HG03457 (cell line): ENCODE measurements around the gene CHD8.

Source experiments
- ATAC-seq: cut with Tn5 transposase; IDR thresholded peaks from one replicate; pipeline ENCODE4 v1.9.1; 2021; ENCODE audit warnings: moderate number of reproducible peaks; ENCODE audit not compliant: unreplicated experiment

CHD8 gene

DNA sequence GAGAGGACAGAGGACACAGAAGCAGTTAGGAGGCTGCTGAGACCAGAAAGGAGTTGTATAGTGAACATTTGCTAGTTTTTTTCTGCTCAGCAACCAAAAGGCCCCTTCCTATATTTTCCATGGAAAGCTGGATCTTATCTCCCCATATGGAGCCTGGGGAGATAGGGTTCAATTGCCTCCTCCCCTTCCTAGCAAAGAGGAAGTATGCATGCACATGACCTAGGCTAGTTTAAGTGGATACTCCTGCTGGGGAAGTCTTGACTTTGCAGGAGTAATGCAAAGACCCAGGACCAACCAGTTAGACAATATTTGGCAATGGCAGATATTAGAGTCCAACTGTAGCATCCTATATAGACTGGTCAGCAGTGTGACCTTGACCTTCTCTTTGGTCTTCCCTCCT is 15.1 kb downstream of the CHD8 start:
- no peak for ATAC-seq

DNA sequence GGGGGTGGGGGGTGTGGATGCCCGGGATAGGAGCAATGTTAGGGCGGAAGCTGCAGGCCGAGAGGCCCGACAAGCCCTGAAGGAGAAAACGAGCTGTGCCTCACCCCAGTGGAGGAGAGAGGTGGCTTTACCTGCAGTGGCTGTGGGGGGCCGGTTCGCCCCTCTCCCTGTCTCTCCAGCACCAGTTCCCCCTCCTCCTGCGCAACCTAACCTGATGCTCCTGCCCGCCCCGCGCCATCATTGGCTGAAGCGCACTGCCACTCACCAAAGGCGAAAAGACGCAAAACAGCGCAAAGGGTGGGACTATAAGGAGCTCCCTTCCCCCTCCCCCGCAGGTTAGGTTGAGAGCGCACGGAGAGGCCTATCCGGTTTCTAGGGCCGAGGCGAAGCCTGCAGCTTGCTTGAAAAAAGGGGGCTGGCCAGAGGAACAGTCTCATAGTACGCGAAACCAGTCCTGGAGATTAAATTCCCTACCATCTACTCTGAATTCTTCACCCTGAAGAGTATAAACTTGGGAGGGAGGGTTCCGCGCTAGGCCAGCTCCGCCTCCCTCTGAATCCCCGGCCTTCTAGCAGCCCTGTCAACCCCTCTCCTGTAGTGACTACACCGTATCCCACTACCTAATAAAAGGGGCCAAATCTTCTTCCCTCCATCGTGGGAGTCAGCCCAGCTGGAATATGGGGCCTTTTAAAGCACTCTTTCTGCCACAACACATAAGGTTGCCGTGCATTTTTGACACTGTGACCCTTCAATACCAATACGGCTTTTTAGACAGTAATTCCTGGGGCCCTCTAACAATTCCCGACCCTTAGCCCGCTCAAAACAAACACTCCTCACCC is 18.6 kb downstream of the CHD8 start:
- ATAC-seq: peak; percentile 91

DNA sequence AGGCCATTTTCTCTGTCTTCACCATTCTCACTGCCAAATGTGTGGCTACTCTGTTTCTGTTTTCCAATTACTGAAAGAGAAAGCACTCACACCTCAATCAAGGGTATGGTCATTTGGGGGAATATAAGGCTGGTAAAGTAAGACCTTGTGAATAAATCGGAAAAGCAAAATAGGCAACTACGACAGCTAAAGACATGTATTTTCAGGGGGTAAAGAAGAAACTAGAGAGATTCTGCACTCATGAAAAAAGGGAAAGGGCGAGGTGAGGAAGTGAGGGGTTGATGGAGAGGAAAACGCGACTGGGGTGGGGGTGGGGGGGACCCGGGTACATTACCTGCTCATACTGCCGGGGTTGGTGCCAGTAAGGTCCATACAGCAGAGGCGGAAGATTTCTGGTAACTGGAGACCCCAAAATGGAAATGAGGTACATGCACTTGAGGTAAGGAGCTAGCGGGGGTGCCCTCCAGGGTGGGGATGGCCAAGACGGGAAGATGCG is 19.3 kb downstream of the CHD8 start:
- no peak for ATAC-seq

DNA sequence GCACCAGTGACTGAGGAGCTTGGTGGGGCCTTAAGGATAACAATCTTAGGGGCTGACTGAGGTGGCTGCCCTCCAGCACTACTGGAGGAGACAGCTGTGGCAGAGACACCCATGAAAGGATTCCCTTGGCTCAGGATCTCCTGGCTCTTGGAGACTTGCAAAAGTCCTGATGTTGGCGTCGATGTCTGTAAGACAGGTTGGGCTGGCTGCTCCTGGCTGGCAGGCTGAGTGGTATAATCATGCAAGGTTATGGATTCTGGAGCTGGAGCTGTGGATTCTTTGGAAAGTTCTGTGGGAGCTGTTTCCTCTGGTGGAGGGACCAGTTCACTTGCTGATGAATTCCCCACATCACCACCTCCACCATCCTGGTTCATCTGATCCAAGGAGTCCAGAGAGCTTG is 24.8 kb downstream of the CHD8 start:
- ATAC-seq: no peak

DNA sequence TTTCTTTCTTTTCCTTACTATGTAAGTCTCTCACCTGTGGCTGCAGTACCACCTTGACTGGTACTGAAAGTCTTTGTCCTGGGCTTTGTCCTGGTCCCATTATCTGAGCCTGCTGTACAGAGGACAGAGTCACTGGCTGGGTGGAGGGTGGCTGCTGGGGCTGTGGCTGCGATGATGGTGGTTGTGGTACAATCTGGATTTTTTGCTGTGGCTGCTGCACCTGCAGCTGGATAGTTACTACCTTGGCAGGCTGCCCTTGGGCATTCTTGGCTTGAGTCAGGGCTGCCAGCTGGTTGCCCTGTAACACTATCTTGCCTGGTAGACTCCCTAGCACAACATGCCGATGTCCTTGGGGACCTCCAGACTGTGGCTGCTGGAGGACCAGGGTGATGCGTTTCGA is 27.0 kb downstream of the CHD8 start:
- ATAC-seq: no peak

- ATAC-seq: no peak
Observed at GRCh38 chr14:21426692-21427091, 29.2 kb downstream of the CHD8 start.

- no peak for ATAC-seq
Observed at GRCh38 chr14:21419528-21419927, 36.4 kb downstream of the CHD8 start.

- ATAC-seq: no peak
Observed at GRCh38 chr14:21415329-21415728, 40.6 kb downstream of the CHD8 start.

GRCh38 chr14:21414137-21414631 is 41.7 kb downstream of the CHD8 start:
- ATAC-seq: no peak

GRCh38 chr14:21408147-21408546 is 47.8 kb downstream of the CHD8 start:
- ATAC-seq: no peak

- ATAC-seq: no peak
Observed at GRCh38 chr14:21406213-21406612, 49.7 kb downstream of the CHD8 start.

DNA sequence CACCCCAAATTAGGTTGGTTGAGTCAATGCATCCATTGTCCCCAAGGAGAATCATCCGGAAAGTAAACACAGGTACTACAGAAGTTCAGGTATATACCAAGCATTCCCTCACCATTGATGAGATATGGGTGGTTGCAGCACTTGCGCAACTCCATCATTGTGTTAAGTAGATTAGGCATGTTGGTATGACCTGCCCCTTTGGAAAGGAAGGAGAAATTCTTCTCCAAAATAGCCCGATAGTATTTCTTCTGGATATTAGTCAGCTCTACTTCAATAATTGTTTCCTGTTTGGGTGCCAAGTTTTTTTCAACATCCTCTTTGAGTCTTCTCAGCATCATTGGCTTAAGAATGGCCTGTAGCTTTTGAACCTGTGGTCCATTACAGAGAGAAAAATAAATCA is 50.8 kb downstream of the CHD8 start:
- no peak for ATAC-seq

DNA sequence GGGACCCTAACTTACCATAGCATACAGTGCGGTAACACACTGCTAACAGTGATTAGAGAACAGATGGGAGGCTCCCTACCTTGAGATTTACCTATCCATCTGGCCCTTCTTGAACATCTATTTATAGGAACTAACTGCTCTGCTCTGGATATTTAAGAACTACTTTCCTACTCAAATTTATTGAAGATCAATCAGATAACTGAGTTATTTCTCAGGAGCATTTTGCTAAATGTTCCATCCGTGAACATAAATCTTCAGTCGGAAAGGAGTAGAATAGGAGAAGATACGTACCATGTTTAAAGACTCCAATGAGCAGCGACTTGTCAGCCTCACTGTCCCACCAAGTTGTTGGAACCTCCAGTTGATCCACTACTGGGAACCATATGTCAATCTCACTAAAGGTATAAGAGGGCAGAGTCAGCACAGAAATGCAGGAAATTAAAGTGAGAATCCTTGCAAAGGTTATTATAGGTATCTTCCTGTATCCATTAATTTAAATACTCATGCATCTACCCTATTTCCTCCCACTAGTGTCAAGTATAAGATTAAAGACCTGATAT is 56.5 kb downstream of the CHD8 start:
- ATAC-seq: no peak

- ATAC-seq: no peak
Observed at GRCh38 chr14:21398901-21399300, 57.0 kb downstream of the CHD8 start.

GRCh38 chr14:21395450-21395849 is 60.5 kb downstream of the CHD8 start:
- no peak for ATAC-seq

GRCh38 chr14:21385188-21385904 is 70.6 kb downstream of the CHD8 start:
- ATAC-seq: no peak

DNA sequence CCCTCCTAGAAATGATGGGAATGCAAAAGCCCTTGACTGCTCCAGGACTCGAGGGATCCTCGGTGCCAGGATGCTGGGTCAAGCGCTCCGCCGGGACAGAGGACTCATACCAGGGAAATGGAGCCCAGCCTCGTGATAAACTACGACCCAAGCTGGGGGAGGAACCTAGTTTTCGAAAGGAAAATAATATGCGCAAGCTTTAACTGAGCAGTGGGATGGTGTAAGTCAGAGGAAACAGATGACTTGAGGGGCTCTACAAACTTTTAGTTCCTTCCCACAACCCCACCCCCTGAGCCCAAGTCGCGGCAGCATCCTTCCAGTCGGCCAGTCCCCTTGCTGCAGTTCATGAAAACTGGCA is 71.5 kb downstream of the CHD8 start:
- ATAC-seq: peak; percentile 7

DNA sequence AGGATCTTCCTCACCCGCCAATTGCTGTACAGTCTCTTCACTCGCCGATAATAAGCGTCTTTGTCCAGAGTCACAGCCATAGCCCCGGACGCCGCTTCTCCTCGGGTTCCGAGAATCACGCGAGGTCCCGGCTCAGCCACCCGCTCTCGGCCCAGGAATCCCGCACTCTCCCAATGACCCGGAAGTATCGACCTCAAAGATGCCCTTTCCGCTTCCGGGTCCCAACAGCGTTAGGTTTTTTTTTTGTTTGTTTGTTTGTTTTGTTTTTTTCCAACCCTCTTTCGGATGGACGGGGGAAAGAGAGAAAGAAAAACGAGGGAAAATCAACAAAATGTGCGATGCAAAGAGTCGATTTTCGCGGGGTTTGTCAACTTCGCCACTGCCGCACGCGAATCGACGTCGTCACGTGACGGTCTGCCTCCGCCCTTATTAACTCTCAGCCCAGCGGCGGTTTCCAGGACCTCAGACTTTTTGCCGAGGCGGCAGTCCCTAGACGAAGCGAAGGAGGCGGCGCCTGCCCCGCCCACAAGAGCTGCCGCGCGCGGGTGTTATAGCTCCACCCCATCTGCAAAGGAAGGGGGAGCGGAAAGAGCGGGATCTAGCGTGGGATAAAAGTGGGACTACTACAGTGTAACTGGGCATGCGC is 72.0 kb downstream of the CHD8 start, which contains the start of gene SUPT16H:
Gene SUPT16H (minus strand): TSS at position 172 of the 646 bp plus-strand sequence. CDS start 92 bp downstream, at position 80.
- ATAC-seq: peak; percentile 73

DNA sequence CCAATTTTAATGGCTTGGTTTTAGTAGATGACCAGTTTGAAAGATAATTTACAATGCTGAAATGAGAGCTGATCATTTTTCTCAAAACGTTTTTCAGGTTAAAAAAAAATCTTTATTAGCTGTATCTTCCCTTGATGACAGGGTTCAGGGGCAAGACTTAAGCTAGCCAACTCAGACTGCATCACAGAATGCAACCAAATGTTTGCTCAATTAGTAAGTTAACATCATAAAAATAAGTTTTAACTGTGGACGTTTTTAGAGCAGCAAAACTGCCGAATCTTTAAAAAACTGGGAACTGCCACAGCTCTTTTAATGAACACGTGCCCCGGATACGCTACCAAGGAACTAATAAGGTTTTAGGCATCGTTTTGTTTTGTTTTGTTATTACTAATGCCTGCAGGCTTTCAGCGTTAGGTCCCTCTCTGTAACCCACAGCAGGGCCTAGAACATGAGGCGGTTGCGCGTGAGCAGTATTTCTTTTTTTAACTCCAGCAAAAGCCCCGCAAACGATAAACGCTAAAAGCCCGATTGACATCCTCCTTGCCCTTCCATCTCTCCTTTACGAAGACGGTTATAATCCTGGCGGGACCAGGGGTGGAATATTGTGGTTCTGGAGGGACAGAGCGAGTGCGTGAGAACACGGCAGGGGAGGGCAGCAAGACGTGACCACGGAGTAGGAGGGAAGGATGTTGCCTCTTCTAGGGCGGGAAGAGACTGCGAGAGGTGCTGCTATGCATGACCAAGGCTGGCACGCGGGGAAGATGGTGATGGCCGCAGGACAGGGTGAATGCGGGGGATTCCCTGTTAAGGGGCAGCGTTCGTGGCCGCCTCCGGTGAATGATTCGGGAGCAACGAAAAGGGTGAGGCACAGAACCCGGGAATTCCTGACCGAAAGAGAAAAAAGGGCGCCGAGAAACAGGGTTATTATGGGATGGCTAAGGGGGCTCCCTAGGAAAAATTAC is 72.8 kb downstream of the CHD8 start:
- no peak for ATAC-seq

DNA sequence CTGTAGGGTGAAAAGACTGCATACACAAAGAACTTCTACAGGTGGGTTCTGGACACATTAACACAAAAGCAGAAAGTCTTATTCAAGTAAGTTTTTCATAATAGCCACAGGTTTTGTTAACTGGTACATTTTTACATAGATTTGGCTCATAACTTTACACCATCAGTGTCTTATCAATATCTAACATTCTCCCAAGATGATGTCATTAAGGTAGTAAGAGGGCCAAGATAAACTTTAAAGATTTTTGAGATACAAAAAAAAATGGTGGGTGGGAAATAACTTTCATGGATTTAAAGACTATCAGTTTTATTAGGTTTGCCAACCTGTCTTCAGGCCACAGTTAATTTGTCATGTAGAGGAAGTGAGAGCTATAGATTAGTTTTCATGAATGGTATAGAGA is 73.8 kb downstream of the CHD8 start:
- ATAC-seq: no peak
